Right lobe of liver (tissue), 6 donors: Measurements from ENCODE around the gene ATP6V0D1. TPM values are rescaled to one million over a fixed set of nuclear protein-coding genes. Genes with fewer than 3 reads are reported as not detected.
"Not testable (repeated sequence)": the region's sequence is repeated elsewhere in the genome, so short reads cannot be mapped to it uniquely, and the experiment has no call there.

Source experiments
- ATAC-seq, 4 donors: fragments of 200-7000 bp; cut with Tn5 transposase; one replicate each; pipeline ENCODE4 v1.9.1; 2020; ENCODE audit warnings: mild to moderate bottlenecking in 4 of 4, moderate library complexity in 4 of 4
- DNase-seq, 3 donors: peaks; one replicate each; pipeline ENCODE4 v3.0.0-alpha.2; 2020
- H3K27ac ChIP-seq, 3 donors: fragments of 200-600 bp; one replicate each; pipeline ENCODE4 v1.8.0; 2022
- H3K27me3 ChIP-seq, 2 donors: fragments of 200-600 bp; one replicate each; pipeline ENCODE4 v1.8.0; 2022
- H3K36me3 ChIP-seq, 4 donors: fragments of 200-600 bp; sonication (generic) in 1 of 4; one replicate each; pipeline versions ENCODE4 v1.5.1 to v1.8.0; 2017 to 2022; ENCODE audit warnings: control low read depth in 1 of 4
- H3K4me1 ChIP-seq, 4 donors: fragments of 200-600 bp; sonication (generic) in 1 of 4; one replicate each; pipeline versions ENCODE4 v1.5.1 to v1.8.0; 2017 to 2022; ENCODE audit warnings: control low read depth in 1 of 4
- H3K4me3 ChIP-seq, 3 donors: fragments of 200-600 bp; one replicate each; pipeline ENCODE4 v1.8.0; 2022
- H3K9me3 ChIP-seq, 4 donors: fragments of 200-600 bp; sonication (generic) in 1 of 4; one replicate each; pipeline versions ENCODE4 v1.5.1 to v1.8.0; 2017 to 2022; ENCODE audit warnings: control low read depth in 1 of 4
- CTCF ChIP-seq, 4 donors: fragments of 200-600 bp in 3 of 4; fragments of 450-650 bp in 1 of 4; IDR thresholded peaks; one replicate each; pipeline versions ENCODE4 v1.5.1 to v1.8.0; 2016 to 2022; ENCODE audit warnings: antibody characterized with exemption in 4 of 4, mild to moderate bottlenecking in 2 of 4
- POLR2A ChIP-seq: fragments of 450-650 bp; IDR thresholded peaks from one replicate; pipeline ENCODE4 v1.6.1; 2017; ENCODE audit warnings: antibody characterized with exemption, mild to moderate bottlenecking
- WGBS: methylation state at CpG from one replicate; pipeline ENCODE4 v1.1.6; 2018; ENCODE audit warnings: low coverage, low lambda C conversion rate; ENCODE audit not compliant: insufficient coverage; ENCODE audit errors: missing lambda C conversion rate; 5-methylcytosine and 5-hydroxymethylcytosine counted together
- intact Hi-C, 2 donors: fragments of 100-400 bp; cut with DNase I; formaldehyde crosslinking; loops; one replicate each; pipeline versions ENCODE4 v1.11.2 to v1.14.1; 2022
- total RNA-seq, 6 experiments: library from RNA; depleted of rRNA in 2 of 6; stranded (reverse); fragments of >200 nt in 2 of 6; fragmentation: NEBNext Ultra II Directional in 3 of 6; extraction: Animal tissue kit (Norgen Biotek cat#: 25700) in 3 of 6; gene quantifications; one replicate each; pipeline versions ENCODE4 v1.1.0 to v1.2.4, GENCODE V29; 2016 to 2023
- donor health status: DM: no; HTN: yes; CAD: no.
- donor health status: DM: no; HTN: no; CAD: no.
- donor health status: DM: no; HTN: no; CAD: no.
- donor health status: DM: no; HTN: yes; CAD: no.
- donor health status: DM: no; HTN: yes; CAD: no.

Gene ATP6V0D1
- total RNA-seq, 6 experiments from 2014 or later, result 33.6 to 84.6 (median 47.0) TPM

GRCh38 chr16:67489401-67490083 lies 8.6 kb upstream of the ATP6V0D1 start:
- peak overlapping the region in 2 of 3 donors; percentile 31 to 36 for H3K27ac ChIP-seq
- no peak overlapping the region for H3K4me3 ChIP-seq
- ATAC-seq (peak in 3 of 4 donors; percentile 14 to 29 (median 29)), DNase-seq (no peak)
- TF ChIP-seq POLR2A (no peak), CTCF (IDR thresholded peaks at IDR 0.05) (no peak)
- no peaks in the 10 kb centered on the region for H3K9me3 ChIP-seq
- H3K36me3 ChIP-seq, result no peaks in the 10 kb centered on the region
- intact Hi-C loops, result loop anchor here in 1 of 2 donors (10.0 kb wide), 1 partner anchor 65 kb away; no protein-coding TSS in a partner anchor
- 47% methylated on average over 4 of the region's 4 CpGs for WGBS
- H3K27me3 ChIP-seq, result no peaks in the 10 kb centered on the region
- peaks cover 0 to 6% (median 0%) of the 10 kb centered on the region in 4 donors for H3K4me1 ChIP-seq

GRCh38 chr16:67487561-67487960 lies 6.6 kb upstream of the ATP6V0D1 start:
- intact Hi-C loops, result loop anchor here in 1 of 2 donors (10.0 kb wide), 1 partner anchor 63 kb away; no protein-coding TSS in a partner anchor
- WGBS, result 87% methylated on average over 4 of the region's 4 CpGs
- H3K4me3 ChIP-seq, H3K27ac ChIP-seq, ATAC-seq, H3K36me3 ChIP-seq, H3K9me3 ChIP-seq, H3K27me3 ChIP-seq, DNase-seq: not testable (repeated sequence)
- H3K4me1 ChIP-seq, result peaks cover 0 to 18% (median 6%) of the 10 kb centered on the region in 4 donors

GRCh38 chr16:67486805-67487204 lies 5.8 kb upstream of the ATP6V0D1 start:
- no peak for DNase-seq
- H3K9me3 ChIP-seq, result no peaks in the 10 kb centered on the region
- intact Hi-C loops, result loop anchor here in 1 of 2 donors (10.0 kb wide), 1 partner anchor 62 kb away; no protein-coding TSS in a partner anchor
- WGBS, result 53% methylated on average over 2 of the region's 3 CpGs
- ATAC-seq, result peak in 2 of 4 donors; percentile 20 to 48
- H3K36me3 ChIP-seq, result no peaks in the 10 kb centered on the region
- no peak overlapping the region for H3K27ac ChIP-seq
- peaks cover 0 to 25% (median 10%) of the 10 kb centered on the region in 4 donors for H3K4me1 ChIP-seq
- TF ChIP-seq CTCF (IDR thresholded peaks at IDR 0.05) (no peak), POLR2A (no peak)
- no peaks in the 10 kb centered on the region for H3K27me3 ChIP-seq
- no peak overlapping the region for H3K4me3 ChIP-seq

GRCh38 chr16:67483731-67484525 lies 3.0 kb upstream of the ATP6V0D1 start:
- Histone ChIP-seq H3K27me3 (no peaks in the 10 kb centered on the region), H3K27ac (no peak overlapping the region), H3K36me3 (no peaks in the 10 kb centered on the region), H3K4me3 (no peak overlapping the region), H3K9me3 (no peaks in the 10 kb centered on the region), H3K4me1 (peaks cover 0 to 31% (median 15%) of the 10 kb centered on the region in 4 donors)
- no peak for TF ChIP-seq POLR2A
- no peak for TF ChIP-seq CTCF (IDR thresholded peaks at IDR 0.05)
- intact Hi-C loops, result loop anchor here in 1 of 2 donors (10.0 kb wide), 1 partner anchor 59 kb away; no protein-coding TSS in a partner anchor
- no peak for ATAC-seq
- no peak for DNase-seq
- WGBS, result 79% methylated on average over 8 of the region's 12 CpGs
